Fibroblast of mammary gland (primary cell): Measurements from ENCODE around the gene HHAT.
A peak's percentile ranks its signal among the peaks of the same experiment; 100 is the strongest.

Experiments used
- DNase-seq: peaks from one replicate; pipeline ENCODE4 v3.0.0-alpha.2; 2010; ENCODE audit warnings: low read depth
- H3K4me3 ChIP-seq: 2 replicates; pipeline ENCODE4 v1.5.1; 2011; ENCODE audit warnings: low read depth, mild to moderate bottlenecking, low read length, moderate library complexity; ENCODE audit not compliant: control insufficient read depth
- CTCF ChIP-seq: conservative IDR thresholded peaks from 2 replicates; pipeline ENCODE4 v1.5.1; 2011; ENCODE audit warnings: low read depth, low read length, inconsistent platforms; ENCODE audit not compliant: control insufficient read depth, insufficient read depth

Gene HHAT

GRCh38 chr1:210369425-210369824, 40.7 kb downstream of the HHAT start:
- H3K4me3 ChIP-seq = no peak overlapping the region
- no peak for TF ChIP-seq CTCF
- no peak for DNase-seq

GRCh38 chr1:210371916-210372315, 43.2 kb downstream of the HHAT start:
- TF ChIP-seq CTCF = no peak
- no peak for DNase-seq
- H3K4me3 ChIP-seq = no peak overlapping the region

GRCh38 chr1:210372491-210372890, 43.8 kb downstream of the HHAT start:
- TF ChIP-seq CTCF = no peak
- DNase-seq = no peak
- no peak overlapping the region for H3K4me3 ChIP-seq

- no peak for TF ChIP-seq CTCF
- DNase-seq = no peak
- H3K4me3 ChIP-seq = no peak overlapping the region
These were observed 44.4 kb downstream of the HHAT start for GRCh38 chr1:210372931-210373627.

GRCh38 chr1:210373628-210373877, 44.9 kb downstream of the HHAT start:
- no peak for TF ChIP-seq CTCF
- no peak overlapping the region for H3K4me3 ChIP-seq
- no peak for DNase-seq

GRCh38 chr1:210373878-210374599, 45.3 kb downstream of the HHAT start:
- peak; percentile 97 for DNase-seq
- no peak overlapping the region for H3K4me3 ChIP-seq
- TF ChIP-seq CTCF = peak; percentile 99

GRCh38 chr1:210374600-210374953, 45.9 kb downstream of the HHAT start:
- no peak for TF ChIP-seq CTCF
- H3K4me3 ChIP-seq = no peak overlapping the region
- DNase-seq = no peak
